Tibial nerve (tissue), 4 donors: ENCODE data around the gene DDX47.

Source experiments
- CTCF ChIP-seq, 5 experiments: fragments of 200-600 bp in 3 of 5; fragments of 450-650 bp in 2 of 5; sonication (generic) in 3 of 5; IDR thresholded peaks; one replicate each; pipeline ENCODE4 v1.5.1; 2016 to 2019; ENCODE audit warnings: antibody characterized with exemption in 5 of 5, mild to moderate bottlenecking in 3 of 5, moderate library complexity in 2 of 5
- EP300 ChIP-seq, 2 donors: sonication (generic); formaldehyde crosslinking; IDR thresholded peaks; one replicate each; pipeline ENCODE4 v1.6.1; 2017; ENCODE audit warnings: antibody characterized with exemption in 2 of 2, mild to moderate bottlenecking in 1 of 2
- POLR2A ChIP-seq, 2 donors: fragments of 450-650 bp; IDR thresholded peaks; one replicate each; pipeline ENCODE4 v1.6.1; 2017; ENCODE audit warnings: antibody characterized with exemption in 2 of 2, mild to moderate bottlenecking in 2 of 2, moderate library complexity in 2 of 2

- no peak for TF ChIP-seq CTCF (IDR thresholded peaks at IDR 0.05)
- TF ChIP-seq POLR2A (IDR thresholded peaks at IDR 0.05), result no peak
- TF ChIP-seq EP300 (IDR thresholded peaks at IDR 0.05), result no peak
Observed at GRCh38 chr12:12812174-12812573, 972 bp upstream of the DDX47 start.
